ENCODE data around the gene TMPRSS11E. TPM values are rescaled to one million over a fixed set of nuclear protein-coding genes. Genes with fewer than 3 reads are reported as not detected.

Gene TMPRSS11E
- total RNA-seq, 2 donors from 2014 or later, result not detected

GRCh38 chr4:68451246-68452211, 4.3 kb downstream of the TMPRSS11E start:
- Histone ChIP-seq H3K36me3 (no peaks in the 10 kb centered on the region), H3K9me3 (no peaks in the 10 kb centered on the region), H3K27me3 (no peaks in the 10 kb centered on the region), H3K4me1 (no peaks in the 10 kb centered on the region), H3K27ac (no peak overlapping the region), H3K4me3 (no peak overlapping the region)
- no peak for DNase-seq (ENCODE audit: low spot score)
- TF ChIP-seq CTCF (IDR thresholded peaks at IDR 0.05), result no peak

- Histone ChIP-seq H3K36me3 (no peaks in the 10 kb centered on the region), H3K9me3 (no peaks in the 10 kb centered on the region), H3K4me3 (no peak overlapping the region), H3K27me3 (no peaks in the 10 kb centered on the region), H3K4me1 (no peaks in the 10 kb centered on the region), H3K27ac (no peak overlapping the region)
- no peak for DNase-seq (ENCODE audit: low spot score)
- TF ChIP-seq CTCF (IDR thresholded peaks at IDR 0.05), result no peak
Observed at GRCh38 chr4:68460085-68460484, 12.8 kb downstream of the TMPRSS11E start.

- Histone ChIP-seq H3K27ac (no peak overlapping the region), H3K9me3 (no peaks in the 10 kb centered on the region)
- no peak for DNase-seq (ENCODE audit: low spot score)
Observed at GRCh38 chr4:68461790-68462189, 14.5 kb downstream of the TMPRSS11E start.

GRCh38 chr4:68462691-68463090, 15.4 kb downstream of the TMPRSS11E start:
- Histone ChIP-seq H3K27me3 (no peaks in the 10 kb centered on the region), H3K36me3 (no peaks in the 10 kb centered on the region), H3K27ac (no peak overlapping the region), H3K9me3 (no peaks in the 10 kb centered on the region), H3K4me1 (no peaks in the 10 kb centered on the region), H3K4me3 (no peak overlapping the region)
- no peak for TF ChIP-seq CTCF (IDR thresholded peaks at IDR 0.05)
- DNase-seq (ENCODE audit: low spot score), result no peak

More at GRCh38 chr4:68461790-68462189, 14.5 kb downstream of the TMPRSS11E start:
- H3K4me3 ChIP-seq, result no peak overlapping the region
- TF ChIP-seq CTCF (IDR thresholded peaks at IDR 0.05), result no peak
- H3K27me3 ChIP-seq, result no peaks in the 10 kb centered on the region
- H3K4me1 ChIP-seq, result no peaks in the 10 kb centered on the region
- no peaks in the 10 kb centered on the region for H3K36me3 ChIP-seq

- H3K27me3 ChIP-seq, result no peaks in the 10 kb centered on the region
- H3K27ac ChIP-seq, result no peak overlapping the region
- no peak for TF ChIP-seq CTCF (IDR thresholded peaks at IDR 0.05)
- DNase-seq (ENCODE audit: low spot score), result no peak
- no peaks in the 10 kb centered on the region for H3K36me3 ChIP-seq
- no peaks in the 10 kb centered on the region for H3K4me1 ChIP-seq
- H3K9me3 ChIP-seq, result no peaks in the 10 kb centered on the region
- H3K4me3 ChIP-seq, result no peak overlapping the region
Observed at GRCh38 chr4:68463796-68464195, 16.5 kb downstream of the TMPRSS11E start.
